GM18520 (cell line): Measurements from ENCODE around the gene DNAJB5.
"Not testable (repeated sequence)": the region's sequence is repeated elsewhere in the genome, so short reads cannot be mapped to it uniquely, and the experiment has no call there.

ENCODE experiments used
- ATAC-seq: cut with Tn5 transposase; IDR thresholded peaks from one replicate; pipeline ENCODE4 v1.9.1; 2021; ENCODE audit not compliant: unreplicated experiment

Gene DNAJB5

DNA sequence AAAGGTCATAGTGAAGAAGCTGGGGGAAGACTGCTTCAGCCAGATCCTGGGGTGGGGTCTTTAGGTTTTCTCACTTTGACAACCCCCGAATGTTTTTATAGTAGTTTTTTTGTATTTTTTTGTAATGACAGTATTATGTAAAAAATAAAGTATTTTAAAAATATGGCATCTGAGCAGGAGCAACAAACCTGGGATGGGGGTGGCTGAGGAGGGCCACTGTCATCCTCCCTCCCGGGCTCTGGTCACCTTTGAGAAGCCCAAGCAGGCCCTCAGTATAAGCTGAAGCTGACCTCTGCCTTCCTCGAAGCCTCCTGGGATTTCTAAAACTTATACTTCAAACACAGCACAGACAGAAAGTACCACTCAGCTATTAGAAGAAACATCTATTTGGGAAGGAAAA, 8.7 kb downstream of the DNAJB5 start:
- no peak for ATAC-seq

- ATAC-seq = no peak
These were observed 10.0 kb downstream of the DNAJB5 start for GRCh38 chr9:34999576-34999975.

GRCh38 chr9:35000535-35001284, 11.2 kb downstream of the DNAJB5 start:
- no peak for ATAC-seq

- ATAC-seq = no peak
These were observed 11.7 kb downstream of the DNAJB5 start for GRCh38 chr9:35001285-35001677.

GRCh38 chr9:35001803-35002502, 12.4 kb downstream of the DNAJB5 start:
- no peak for ATAC-seq

DNA sequence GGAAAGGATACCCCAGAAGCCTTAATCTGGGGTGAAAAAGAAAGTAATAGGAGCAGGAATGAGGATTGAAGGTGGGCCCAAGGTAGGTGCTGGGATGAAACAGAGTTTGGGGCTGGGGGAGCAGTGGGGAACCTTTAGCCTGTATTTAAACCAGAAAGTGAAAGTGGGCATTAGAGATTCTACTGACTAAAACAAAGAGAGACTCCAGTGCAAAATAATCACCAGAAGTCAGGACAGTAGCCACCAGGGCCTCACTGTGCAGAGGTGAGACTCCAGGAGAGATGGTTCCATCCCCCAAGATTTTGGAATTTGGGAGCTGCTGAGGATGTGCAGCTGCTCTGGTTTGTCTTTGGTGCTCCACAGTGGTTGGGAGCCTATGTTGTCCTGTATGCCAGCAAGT, 13.1 kb downstream of the DNAJB5 start:
- ATAC-seq = no peak

- ATAC-seq = not testable (repeated sequence)
These were observed 14.8 kb downstream of the DNAJB5 start for GRCh38 chr9:35004299-35004698.

- no peak for ATAC-seq
These were observed 20.9 kb downstream of the DNAJB5 start for GRCh38 chr9:35010351-35010958.

DNA sequence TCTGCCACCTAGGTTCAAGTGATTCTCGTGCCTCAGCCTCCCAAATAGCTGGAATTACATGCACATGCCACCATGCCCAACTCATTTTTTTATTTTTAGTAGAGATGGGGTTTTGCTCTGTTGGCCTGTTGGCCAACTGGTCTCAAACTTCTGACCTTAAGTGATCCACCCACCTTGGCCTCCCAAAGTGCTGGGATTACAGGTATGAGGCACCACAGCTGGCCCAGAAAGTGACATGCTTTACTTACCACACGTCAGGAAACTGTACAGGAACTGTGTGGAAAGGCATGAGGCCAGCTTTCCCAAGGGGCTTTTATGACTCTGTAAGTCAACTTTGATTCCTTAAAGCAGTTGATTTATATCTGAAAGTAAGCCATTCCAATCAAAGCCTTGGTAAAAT, 25.0 kb downstream of the DNAJB5 start:
- ATAC-seq = no peak

- ATAC-seq = not testable (repeated sequence)
These were observed 33.9 kb downstream of the DNAJB5 start for GRCh38 chr9:35023443-35023842.

DNA sequence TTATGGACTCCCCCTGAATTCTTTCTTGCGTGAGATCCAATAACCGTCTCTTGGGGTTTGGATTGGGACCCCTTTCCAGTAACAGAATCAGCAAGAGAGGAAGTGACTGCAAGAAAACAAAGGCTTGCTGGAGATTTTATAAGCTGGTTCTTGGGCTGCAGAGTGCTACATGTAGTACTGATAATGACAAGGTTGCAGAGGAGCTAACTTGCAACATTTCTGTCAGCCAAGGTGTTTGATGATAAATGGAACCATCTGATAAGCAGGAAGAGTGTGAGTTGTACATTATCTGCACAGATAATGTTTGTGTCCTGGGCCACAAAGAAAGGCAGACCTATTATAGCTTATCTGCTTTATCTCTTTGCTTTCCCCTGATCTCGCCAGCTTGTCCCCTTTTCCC, 37.1 kb downstream of the DNAJB5 start:
- ATAC-seq = no peak

DNA sequence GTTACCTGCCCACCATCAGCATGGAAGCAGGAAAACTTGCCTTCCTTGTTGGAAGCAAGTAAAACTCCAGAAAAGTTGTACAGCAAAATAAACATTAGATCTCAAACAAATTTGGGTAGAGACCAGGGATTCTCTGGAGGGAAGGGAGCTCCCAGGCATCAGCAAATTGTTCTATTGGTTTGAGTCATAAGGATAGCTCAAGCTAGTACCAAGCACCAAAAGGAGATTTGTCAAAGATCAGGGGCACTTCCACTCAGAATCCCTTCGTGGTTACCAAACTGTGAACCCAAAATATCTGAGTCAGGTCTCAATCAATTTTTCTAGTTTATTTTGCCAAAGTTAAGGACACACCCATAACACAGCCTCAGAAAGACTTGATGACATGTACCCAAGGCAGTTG, 37.8 kb downstream of the DNAJB5 start:
- ATAC-seq = no peak

- no peak for ATAC-seq
These were observed 38.3 kb downstream of the DNAJB5 start for GRCh38 chr9:35027860-35028259.

DNA sequence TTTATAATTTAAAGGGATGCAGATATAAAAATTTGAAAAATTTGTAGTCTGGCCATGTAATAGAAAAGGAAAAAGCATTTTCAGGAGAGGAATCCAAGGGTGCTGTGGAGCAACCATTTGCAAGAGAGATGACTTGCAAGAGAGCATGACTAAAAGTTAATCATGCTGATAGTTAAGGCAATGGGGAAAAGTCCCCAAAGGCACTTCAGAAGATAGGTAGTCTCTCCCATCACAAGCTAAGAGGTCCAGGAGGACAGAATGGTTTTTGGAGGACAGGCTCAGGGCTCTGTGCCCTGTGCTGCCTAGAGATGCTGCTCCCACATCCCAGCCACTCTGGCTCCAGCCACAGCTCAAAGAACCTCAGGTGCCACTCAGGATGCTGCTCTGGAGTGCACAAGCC, 38.8 kb downstream of the DNAJB5 start:
- no peak for ATAC-seq

- no peak for ATAC-seq
These were observed 39.7 kb downstream of the DNAJB5 start for GRCh38 chr9:35029241-35029640.

DNA sequence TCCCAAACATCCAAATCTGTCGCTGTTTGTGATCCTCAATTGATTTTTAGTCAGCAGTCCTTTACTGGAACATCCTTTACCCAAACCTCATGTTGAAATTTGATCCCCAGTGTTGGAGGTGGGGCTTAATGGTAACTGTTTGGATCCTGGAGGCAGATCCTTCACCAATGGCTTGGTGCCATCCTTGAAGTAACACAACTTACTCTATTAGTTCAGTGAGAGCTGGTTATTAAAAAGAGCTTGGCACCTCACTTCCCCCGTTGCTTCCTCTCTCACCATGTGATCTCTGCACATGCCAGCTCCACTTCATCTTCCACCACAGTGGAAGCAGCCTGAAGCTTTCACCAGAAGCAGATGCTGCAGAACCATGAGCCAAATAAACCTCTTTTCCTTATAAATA, 40.3 kb downstream of the DNAJB5 start:
- no peak for ATAC-seq

- ATAC-seq = no peak
These were observed 43.6 kb downstream of the DNAJB5 start for GRCh38 chr9:35033101-35033500.

- no peak for ATAC-seq
These were observed 46.5 kb downstream of the DNAJB5 start for GRCh38 chr9:35035851-35036701.

GRCh38 chr9:35042081-35042604, 52.6 kb downstream of the DNAJB5 start:
- ATAC-seq = no peak

- ATAC-seq = no peak
These were observed 53.5 kb downstream of the DNAJB5 start for GRCh38 chr9:35042891-35043545.

- ATAC-seq = no peak
These were observed 54.5 kb downstream of the DNAJB5 start for GRCh38 chr9:35044071-35044470.
